HG03575 (cell line): ENCODE measurements around the gene ZNF407.

Experiments used
- ATAC-seq: cut with Tn5 transposase; IDR thresholded peaks from one replicate; pipeline ENCODE4 v1.9.1; 2021; ENCODE audit not compliant: unreplicated experiment, insufficient number of reproducible peaks, low FRiP score; ENCODE audit errors: extremely low read depth

The ZNF407 gene

GRCh38 chr18:75036917-75037688 lies 439.4 kb downstream of the ZNF407 start:
- ATAC-seq = no peak

- ATAC-seq = no peak
Observed at GRCh38 chr18:75037689-75037955, 440.0 kb downstream of the ZNF407 start.

- ATAC-seq = no peak
Observed at GRCh38 chr18:75041586-75041985, 443.9 kb downstream of the ZNF407 start.

GRCh38 chr18:75043478-75043877 lies 445.8 kb downstream of the ZNF407 start:
- ATAC-seq = no peak

- ATAC-seq = no peak
Observed at GRCh38 chr18:75044296-75044695, 446.6 kb downstream of the ZNF407 start.

- no peak for ATAC-seq
Observed at GRCh38 chr18:75044791-75045190, 447.1 kb downstream of the ZNF407 start.

- ATAC-seq = no peak
Observed at GRCh38 chr18:75045272-75045671, 447.6 kb downstream of the ZNF407 start.

GRCh38 chr18:75047240-75047961 lies 449.7 kb downstream of the ZNF407 start:
- ATAC-seq = no peak

GRCh38 chr18:75048776-75049454 lies 451.2 kb downstream of the ZNF407 start:
- ATAC-seq = no peak

- ATAC-seq = no peak
Observed at GRCh38 chr18:75049455-75049789, 451.8 kb downstream of the ZNF407 start.

- no peak for ATAC-seq
Observed at GRCh38 chr18:75051757-75052156, 454.1 kb downstream of the ZNF407 start.

GRCh38 chr18:75052475-75052874 lies 454.8 kb downstream of the ZNF407 start:
- no peak for ATAC-seq

GRCh38 chr18:75053028-75053629 lies 455.5 kb downstream of the ZNF407 start:
- no peak for ATAC-seq

GRCh38 chr18:75054046-75054445 lies 456.4 kb downstream of the ZNF407 start:
- no peak for ATAC-seq

GRCh38 chr18:75054611-75055010 lies 456.9 kb downstream of the ZNF407 start:
- no peak for ATAC-seq

- ATAC-seq = no peak
Observed at GRCh38 chr18:75057169-75057960, 459.7 kb downstream of the ZNF407 start.

GRCh38 chr18:75060185-75060584 lies 462.5 kb downstream of the ZNF407 start:
- no peak for ATAC-seq

GRCh38 chr18:75062297-75062886 lies 464.7 kb downstream of the ZNF407 start:
- no peak for ATAC-seq

GRCh38 chr18:75063196-75063595 lies 465.5 kb downstream of the ZNF407 start:
- no peak for ATAC-seq
